KOPT-K1 (cell line): ENCODE results near the gene FIBCD1.

Experiments used
- H3K27ac ChIP-seq: fragments of 200-600 bp; sonication (generic); 2 replicates; pipeline ENCODE4 v1.5.1; 2016; ENCODE audit warnings: antibody characterized with exemption, mild to moderate bottlenecking, low read depth, low read length; ENCODE audit not compliant: poor library complexity, severe bottlenecking
- H3K36me3 ChIP-seq: fragments of 200-600 bp; sonication (generic); 2 replicates; pipeline ENCODE4 v1.5.1; 2017; ENCODE audit warnings: antibody characterized with exemption, mild to moderate bottlenecking, low read length, moderate library complexity; ENCODE audit not compliant: insufficient read depth
- H3K9me3 ChIP-seq: fragments of 200-600 bp; sonication (generic); 2 replicates; pipeline ENCODE4 v1.5.1; 2017; ENCODE audit warnings: antibody characterized with exemption, low read length, mild to moderate bottlenecking; ENCODE audit not compliant: insufficient read depth, poor library complexity, severe bottlenecking

The FIBCD1 gene, protein sequence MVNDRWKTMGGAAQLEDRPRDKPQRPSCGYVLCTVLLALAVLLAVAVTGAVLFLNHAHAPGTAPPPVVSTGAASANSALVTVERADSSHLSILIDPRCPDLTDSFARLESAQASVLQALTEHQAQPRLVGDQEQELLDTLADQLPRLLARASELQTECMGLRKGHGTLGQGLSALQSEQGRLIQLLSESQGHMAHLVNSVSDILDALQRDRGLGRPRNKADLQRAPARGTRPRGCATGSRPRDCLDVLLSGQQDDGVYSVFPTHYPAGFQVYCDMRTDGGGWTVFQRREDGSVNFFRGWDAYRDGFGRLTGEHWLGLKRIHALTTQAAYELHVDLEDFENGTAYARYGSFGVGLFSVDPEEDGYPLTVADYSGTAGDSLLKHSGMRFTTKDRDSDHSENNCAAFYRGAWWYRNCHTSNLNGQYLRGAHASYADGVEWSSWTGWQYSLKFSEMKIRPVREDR

DNA sequence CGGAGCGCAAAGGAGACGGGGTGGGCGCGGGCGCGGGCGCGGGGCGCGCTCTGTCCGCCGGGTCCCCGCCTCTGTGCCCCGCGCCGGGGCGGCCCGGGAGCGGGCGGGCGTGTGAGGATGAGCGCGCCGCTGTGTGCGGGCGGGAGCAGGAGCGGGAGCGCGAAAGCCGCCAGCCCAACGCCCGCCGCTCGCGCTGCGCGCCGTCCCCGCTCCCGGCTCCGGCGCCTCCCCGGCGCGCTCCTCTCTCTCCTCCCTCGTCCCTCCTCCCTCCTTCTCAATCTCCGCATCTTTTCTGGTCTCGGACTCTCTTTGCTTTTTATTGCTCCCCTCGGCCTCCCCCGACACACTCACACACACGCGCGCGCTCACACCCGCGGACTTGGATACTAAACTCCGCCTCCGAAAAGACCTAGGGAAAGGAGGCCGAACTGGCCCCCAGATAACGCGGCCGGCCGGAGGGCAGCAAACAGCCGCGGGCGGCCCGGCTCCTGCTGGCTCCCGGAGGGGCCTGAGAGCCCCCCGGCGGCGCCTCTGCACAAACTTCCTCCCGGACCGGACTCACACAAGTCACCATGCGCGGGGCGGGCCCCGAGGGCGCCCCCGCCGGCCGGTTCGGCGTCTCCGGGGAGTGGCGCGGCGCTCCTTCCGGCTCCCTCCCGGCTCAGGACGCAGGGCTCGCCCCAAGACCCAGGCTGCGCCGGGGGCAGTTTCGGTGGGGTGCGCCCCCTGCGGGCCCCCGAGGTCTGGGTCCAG lies at the start of gene FIBCD1:
Gene FIBCD1 (minus strand): TSS at position 596 of the 753 bp plus-strand sequence. CDS start 640 bp downstream, outside the sequence.
- Histone ChIP-seq H3K27ac (no peak within 1 kb of the TSS), H3K9me3 (no peaks in the 10 kb centered on the region), H3K36me3 (no peaks in the 10 kb centered on the region)

- Histone ChIP-seq H3K27ac (no peak overlapping the region), H3K9me3 (no peaks in the 10 kb centered on the region), H3K36me3 (no peaks in the 10 kb centered on the region)
These were observed 49.3 kb upstream of the FIBCD1 start for GRCh38 chr9:130988400-130988747.

- no peaks in the 10 kb centered on the region for H3K36me3 ChIP-seq
- no peaks in the 10 kb centered on the region for H3K9me3 ChIP-seq
- H3K27ac ChIP-seq = no peak overlapping the region
These were observed 48.8 kb upstream of the FIBCD1 start for GRCh38 chr9:130987738-130988399.

DNA sequence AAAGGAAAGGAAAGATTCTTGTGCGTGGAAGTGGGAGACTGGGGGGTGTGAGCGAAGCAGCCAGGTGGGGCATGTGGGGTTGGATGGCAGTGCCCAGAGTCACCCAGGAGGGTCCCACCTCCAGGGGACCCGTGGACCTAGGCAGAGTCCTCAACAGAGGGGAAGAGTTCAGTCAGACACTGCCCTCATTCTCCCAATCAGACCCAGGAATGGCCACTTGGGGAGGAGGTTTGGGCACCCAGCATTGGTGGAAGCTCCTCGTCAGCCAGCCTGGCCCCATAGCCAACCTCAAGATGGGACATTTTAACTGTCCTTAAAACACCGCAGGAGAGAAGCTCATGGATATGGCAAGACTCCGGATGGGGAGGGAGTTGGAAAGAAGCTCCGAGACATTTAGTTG lies 48.0 kb upstream of the FIBCD1 start:
- Histone ChIP-seq H3K36me3 (no peaks in the 10 kb centered on the region), H3K9me3 (no peaks in the 10 kb centered on the region), H3K27ac (no peak overlapping the region)

DNA sequence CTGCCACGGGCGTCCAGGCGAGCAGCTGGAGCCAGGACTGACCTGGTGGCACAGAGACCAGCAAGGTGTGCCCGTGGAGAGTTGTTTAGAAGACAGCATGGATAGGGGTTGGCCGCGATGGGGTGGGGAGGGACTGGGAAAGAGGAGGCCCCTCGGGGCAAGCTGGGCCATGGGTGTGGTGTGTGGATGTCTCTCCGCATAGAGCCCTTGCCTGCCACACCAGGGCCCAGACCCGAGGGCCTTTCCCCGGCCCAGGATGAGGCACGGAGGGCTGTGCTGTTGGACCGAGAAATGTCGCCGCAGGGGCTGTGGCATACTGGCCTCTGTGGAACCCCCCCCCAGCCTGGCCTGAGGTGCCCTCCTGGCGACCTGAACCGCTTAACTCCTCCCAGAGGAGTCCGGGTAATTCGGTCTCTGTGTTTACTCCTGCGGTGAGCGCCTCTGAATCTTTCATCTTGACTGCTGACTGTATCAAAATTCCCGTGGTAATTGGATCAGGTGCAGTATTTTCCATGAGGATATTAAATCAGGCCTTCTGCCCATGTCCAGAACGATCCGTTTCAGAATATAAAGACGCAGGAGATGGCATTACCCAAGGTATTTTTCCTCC lies 47.4 kb upstream of the FIBCD1 start:
- Histone ChIP-seq H3K27ac (no peak overlapping the region), H3K9me3 (no peaks in the 10 kb centered on the region), H3K36me3 (no peaks in the 10 kb centered on the region)

GRCh38 chr9:130985606-130986162 lies 46.6 kb upstream of the FIBCD1 start:
- no peak overlapping the region for H3K27ac ChIP-seq
- no peaks in the 10 kb centered on the region for H3K36me3 ChIP-seq
- H3K9me3 ChIP-seq = no peaks in the 10 kb centered on the region

DNA sequence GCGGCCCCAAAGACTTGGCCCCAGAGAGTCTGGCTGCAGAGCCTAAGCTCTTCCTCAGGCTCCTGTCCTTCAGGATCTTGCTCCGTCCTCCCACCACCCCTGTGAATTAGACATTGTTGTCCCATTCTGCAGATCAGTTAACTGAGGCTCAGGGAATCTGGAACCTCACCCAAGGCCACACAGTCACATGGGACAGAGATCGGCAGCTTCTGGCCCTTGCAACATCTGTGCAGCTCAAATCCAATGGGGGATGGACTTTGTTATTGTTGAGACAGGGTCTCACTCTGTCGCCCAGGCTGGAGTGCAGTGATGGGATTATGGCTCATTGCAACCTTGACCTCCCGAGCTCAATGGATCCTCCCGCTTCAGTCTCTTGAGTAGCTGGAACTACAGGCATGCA lies 46.0 kb upstream of the FIBCD1 start:
- H3K36me3 ChIP-seq = no peaks in the 10 kb centered on the region
- no peak overlapping the region for H3K27ac ChIP-seq
- no peaks in the 10 kb centered on the region for H3K9me3 ChIP-seq

DNA sequence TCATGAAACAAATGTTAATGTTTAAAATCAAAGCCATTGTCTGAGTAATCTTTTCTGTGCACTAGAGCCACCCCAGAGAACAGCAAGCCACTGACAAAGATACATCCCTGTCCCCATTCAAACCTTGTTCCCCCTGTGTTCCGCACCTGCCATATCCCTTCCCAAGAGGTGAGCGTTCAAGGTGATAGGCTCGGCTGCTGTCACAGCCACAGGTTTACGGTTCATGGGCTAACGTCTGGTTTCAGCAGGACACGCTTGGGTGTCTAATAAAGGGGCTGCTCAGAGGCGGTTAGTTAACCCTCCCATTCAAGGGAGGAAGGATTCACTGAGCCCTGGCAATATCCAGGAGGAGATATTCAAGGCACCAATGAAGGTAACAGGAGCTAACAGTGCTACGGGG lies 45.5 kb upstream of the FIBCD1 start:
- H3K36me3 ChIP-seq = no peaks in the 10 kb centered on the region

GRCh38 chr9:130983970-130984369 lies 44.9 kb upstream of the FIBCD1 start:
- no peaks in the 10 kb centered on the region for H3K9me3 ChIP-seq
- H3K36me3 ChIP-seq = no peaks in the 10 kb centered on the region
- no peak overlapping the region for H3K27ac ChIP-seq

More for the DNA sequence above, 45.5 kb upstream of the FIBCD1 start:
- no peaks in the 10 kb centered on the region for H3K9me3 ChIP-seq
- no peak overlapping the region for H3K27ac ChIP-seq

- Histone ChIP-seq H3K36me3 (no peaks in the 10 kb centered on the region), H3K9me3 (no peaks in the 10 kb centered on the region), H3K27ac (no peak overlapping the region)
These were observed 44.3 kb upstream of the FIBCD1 start for GRCh38 chr9:130983359-130983670.

- H3K27ac ChIP-seq = no peak overlapping the region
- no peaks in the 10 kb centered on the region for H3K36me3 ChIP-seq
- no peaks in the 10 kb centered on the region for H3K9me3 ChIP-seq
These were observed 43.8 kb upstream of the FIBCD1 start for GRCh38 chr9:130982636-130983358.

DNA sequence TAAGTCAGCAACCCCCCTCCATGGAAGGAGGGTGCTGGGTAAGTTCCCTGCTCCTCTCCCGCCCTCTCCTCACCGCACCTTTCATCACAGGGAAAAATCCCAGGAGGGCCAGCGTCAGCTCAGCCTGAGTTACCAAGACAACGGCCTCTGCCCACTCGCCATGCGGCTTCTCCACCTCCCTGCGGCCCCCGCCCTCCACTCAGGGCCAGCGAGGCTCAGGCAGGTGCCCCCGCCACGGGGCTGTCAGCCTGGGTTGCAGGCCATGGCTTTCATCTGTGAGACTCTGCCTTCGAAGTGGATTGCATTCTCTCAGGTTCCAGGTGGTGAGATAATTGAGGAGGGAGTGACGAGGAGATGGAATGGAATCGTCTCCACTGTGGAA lies 42.7 kb upstream of the FIBCD1 start:
- Histone ChIP-seq H3K27ac (no peak overlapping the region), H3K36me3 (no peaks in the 10 kb centered on the region), H3K9me3 (no peaks in the 10 kb centered on the region)

GRCh38 chr9:130981002-130981755 lies 42.1 kb upstream of the FIBCD1 start:
- Histone ChIP-seq H3K9me3 (no peaks in the 10 kb centered on the region), H3K27ac (no peak overlapping the region), H3K36me3 (no peaks in the 10 kb centered on the region)

DNA sequence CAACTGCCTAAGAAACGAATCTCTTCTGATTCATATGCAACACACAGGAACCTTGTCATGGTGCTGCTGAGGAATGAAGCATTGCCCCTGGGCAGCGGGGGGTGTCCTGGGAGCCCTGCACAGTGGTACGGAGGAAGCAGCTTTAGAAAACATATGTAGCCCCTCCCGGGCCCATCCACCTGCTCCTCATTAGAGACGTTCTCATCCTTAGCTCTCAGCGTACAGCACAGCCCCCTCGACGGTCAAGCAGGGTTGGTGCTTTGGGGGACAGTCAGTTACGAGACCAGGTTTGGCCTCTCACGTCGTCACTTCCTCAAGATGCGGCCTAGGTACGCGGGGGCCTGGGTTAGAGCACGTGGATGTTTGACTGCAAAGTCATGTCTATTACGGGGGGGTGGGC lies 41.5 kb upstream of the FIBCD1 start:
- Histone ChIP-seq H3K36me3 (no peaks in the 10 kb centered on the region), H3K27ac (no peak overlapping the region), H3K9me3 (no peaks in the 10 kb centered on the region)
